Measurements from ENCODE around the gene CYP11A1. TPM values are rescaled to one million over a fixed set of nuclear protein-coding genes. Genes with fewer than 3 reads are reported as not detected.
A peak's percentile ranks its signal among the peaks of the same experiment; 100 is the strongest.
"Not testable (repeated sequence)": the region's sequence is repeated elsewhere in the genome, so short reads cannot be mapped to it uniquely, and the experiment has no call there.

The CYP11A1 gene
- total RNA-seq, 3 donors from 2014 or later: 0.52 to 0.82 (median 0.60) TPM

- Histone ChIP-seq H3K9me3 (no peaks in the 10 kb centered on the region), H3K4me3 (no peak overlapping the region), H3K4me1 (ENCODE audit: low read depth) (peaks cover 8% of the 10 kb centered on the region), H3K36me3 (ENCODE audit: low read depth) (no peaks in the 10 kb centered on the region)
- no peak for TF ChIP-seq CTCF (IDR thresholded peaks at IDR 0.05)
- intact Hi-C loops (cut with DNase I, micrococcal nuclease): no loop called here
- ATAC-seq (peak; percentile 79), DNase-seq (peak in 1 of 3 donors; percentile 29)
These were observed 1.6 kb downstream of the CYP11A1 start for GRCh38 chr15:74365598-74366445.

- ATAC-seq: no peak
- no peak for TF ChIP-seq CTCF (IDR thresholded peaks at IDR 0.05)
- peaks cover 8% of the 10 kb centered on the region for H3K4me1 ChIP-seq (ENCODE audit: low read depth)
- intact Hi-C loops (cut with DNase I, micrococcal nuclease): no loop called here
- no peaks in the 10 kb centered on the region for H3K36me3 ChIP-seq (ENCODE audit: low read depth)
- no peak overlapping the region for H3K4me3 ChIP-seq
- H3K9me3 ChIP-seq: no peaks in the 10 kb centered on the region
- no peak for DNase-seq
These were observed 2.4 kb downstream of the CYP11A1 start for GRCh38 chr15:74364936-74365597.

DNA sequence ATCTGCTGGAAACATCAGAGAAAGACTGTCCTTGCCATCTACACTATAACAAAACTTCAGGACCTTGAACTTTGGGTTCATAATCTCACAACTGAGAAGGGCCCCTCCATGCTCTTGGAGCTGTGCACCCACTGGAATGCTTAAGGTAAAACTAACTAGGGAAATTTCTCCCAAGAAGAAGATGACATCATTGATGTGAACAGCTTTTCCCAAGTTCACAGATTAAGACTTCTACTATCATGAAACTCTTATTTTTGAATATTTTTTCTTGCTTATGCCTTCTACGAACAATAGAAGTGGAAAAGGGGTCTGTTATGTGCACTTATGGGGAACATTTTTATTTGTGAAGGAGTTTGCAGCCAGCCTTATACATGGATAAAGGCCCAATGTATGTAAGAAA, 5.0 kb downstream of the CYP11A1 start:
- H3K36me3 ChIP-seq (ENCODE audit: low read depth): no peaks in the 10 kb centered on the region
- H3K4me1 ChIP-seq (ENCODE audit: low read depth): peaks cover 8% of the 10 kb centered on the region
- no peak for ATAC-seq
- H3K9me3 ChIP-seq: no peaks in the 10 kb centered on the region
- H3K4me3 ChIP-seq: no peak overlapping the region
- TF ChIP-seq CTCF (IDR thresholded peaks at IDR 0.05): no peak
- intact Hi-C loops (cut with DNase I, micrococcal nuclease): no loop called here
- no peak for DNase-seq

DNA sequence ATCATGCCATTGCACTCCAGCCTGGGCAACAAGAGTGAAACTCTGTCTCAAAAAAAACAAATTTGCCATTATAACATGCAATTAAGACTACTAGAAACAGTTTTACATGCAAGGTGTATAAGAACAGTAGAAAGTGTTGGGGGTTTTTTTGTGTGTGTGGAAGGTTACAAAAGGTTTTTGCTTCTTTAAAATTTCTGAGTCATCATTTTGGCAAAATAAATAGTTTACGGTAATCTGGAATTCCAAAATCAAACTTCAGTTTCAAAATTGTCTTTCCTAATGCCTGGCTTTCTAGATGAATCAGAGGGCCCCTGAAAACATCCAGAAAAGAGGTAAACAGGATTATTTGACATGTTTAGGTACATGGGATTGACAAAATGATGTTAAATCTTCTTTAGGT, 6.6 kb downstream of the CYP11A1 start:
- not testable (repeated sequence) for ATAC-seq

GRCh38 chr15:74359376-74359775, 8.1 kb downstream of the CYP11A1 start:
- DNase-seq; H3K9me3 ChIP-seq; ATAC-seq; intact Hi-C loops (cut with DNase I, micrococcal nuclease); H3K36me3 ChIP-seq (ENCODE audit: low read depth); H3K4me3 ChIP-seq; H3K4me1 ChIP-seq (ENCODE audit: low read depth): not testable (repeated sequence)

More for the DNA sequence above, 6.6 kb downstream of the CYP11A1 start:
- H3K4me3 ChIP-seq; H3K36me3 ChIP-seq (ENCODE audit: low read depth); H3K4me1 ChIP-seq (ENCODE audit: low read depth); DNase-seq; H3K9me3 ChIP-seq; intact Hi-C loops (cut with DNase I, micrococcal nuclease): not testable (repeated sequence)

DNA sequence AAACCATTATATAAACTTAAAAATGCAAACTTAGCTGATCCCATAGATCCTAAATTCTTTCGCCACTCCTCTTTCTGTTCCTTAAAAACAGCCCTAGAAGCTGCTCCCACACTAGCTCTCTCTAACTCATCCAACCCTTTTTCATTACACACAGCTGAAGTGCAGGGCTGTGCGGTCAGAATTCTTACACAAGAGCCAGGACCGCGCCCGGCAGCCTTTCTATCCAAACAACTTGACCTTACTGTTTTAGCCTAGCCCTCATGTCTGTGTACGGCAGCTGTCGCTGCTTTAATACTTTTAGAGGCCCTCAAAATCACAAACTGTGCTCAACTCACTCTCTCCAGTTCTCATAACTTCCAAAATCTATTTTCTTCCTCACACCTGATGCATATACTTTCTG, 9.9 kb downstream of the CYP11A1 start:
- H3K4me3 ChIP-seq; H3K4me1 ChIP-seq (ENCODE audit: low read depth); ATAC-seq; intact Hi-C loops (cut with DNase I, micrococcal nuclease); H3K9me3 ChIP-seq; H3K36me3 ChIP-seq (ENCODE audit: low read depth): not testable (repeated sequence)
- peak in 1 of 3 donors; percentile 25 for DNase-seq

GRCh38 chr15:74356050-74356449, 11.4 kb downstream of the CYP11A1 start:
- intact Hi-C loops (cut with DNase I, micrococcal nuclease); DNase-seq; H3K4me3 ChIP-seq; ATAC-seq; H3K9me3 ChIP-seq; H3K4me1 ChIP-seq (ENCODE audit: low read depth); H3K36me3 ChIP-seq (ENCODE audit: low read depth): not testable (repeated sequence)

GRCh38 chr15:74353992-74354391, 13.5 kb downstream of the CYP11A1 start:
- DNase-seq; H3K9me3 ChIP-seq; intact Hi-C loops (cut with DNase I, micrococcal nuclease); H3K36me3 ChIP-seq (ENCODE audit: low read depth); H3K4me3 ChIP-seq; H3K4me1 ChIP-seq (ENCODE audit: low read depth); ATAC-seq: not testable (repeated sequence)

Data from mucosa of descending colon (tissue), 3 donors.